GM23338 (cell line): ENCODE results near the gene PRSS2. TPM values are rescaled to one million over a fixed set of nuclear protein-coding genes. Genes with fewer than 3 reads are reported as not detected.

Experiments used
- ATAC-seq: fragments of 200-7000 bp; cut with Tn5 transposase; 3 replicates; pipeline ENCODE4 v1.9.1; 2020
- DNase-seq: peaks from one replicate; pipeline ENCODE4 v3.0.0-alpha.2; 2015; ENCODE audit warnings: low spot score
- H2AFZ ChIP-seq: fragments of 200-600 bp; sonication (generic); 2 replicates; pipeline ENCODE4 v1.8.0; 2016; ENCODE audit warnings: antibody characterized with exemption, mild to moderate bottlenecking, moderate library complexity
- H3F3A ChIP-seq: fragments of 200-600 bp; sonication (generic); replicated peaks from 2 replicates; pipeline ENCODE4 v1.8.0; 2017; ENCODE audit warnings: antibody characterized with exemption, mixed run types, low read depth
- H3K27ac ChIP-seq: fragments of 200-600 bp; sonication (generic); 2 replicates; pipeline ENCODE4 v1.6.1; 2016; ENCODE audit warnings: low read depth
- H3K27me3 ChIP-seq: fragments of 200-600 bp; sonication (generic); 2 replicates; pipeline ENCODE4 v1.8.0; 2016; ENCODE audit warnings: mild to moderate bottlenecking, mixed run types, moderate library complexity; ENCODE audit not compliant: insufficient read depth
- H3K36me3 ChIP-seq: fragments of 200-600 bp; sonication (generic); 2 replicates; pipeline ENCODE4 v1.8.0; 2016; ENCODE audit warnings: mild to moderate bottlenecking; ENCODE audit not compliant: insufficient read depth
- H3K4me1 ChIP-seq: fragments of 200-600 bp; sonication (generic); 2 replicates; pipeline ENCODE4 v1.8.0; 2016; ENCODE audit warnings: mild to moderate bottlenecking, moderate library complexity; ENCODE audit not compliant: insufficient read depth
- H3K4me2 ChIP-seq: fragments of 200-600 bp; sonication (generic); 2 replicates; pipeline ENCODE4 v1.7.1; 2017; ENCODE audit warnings: mixed run types
- H3K4me3 ChIP-seq: fragments of 200-600 bp; sonication (generic); 2 replicates; pipeline ENCODE4 v1.6.1; 2016; ENCODE audit warnings: mixed run types
- H3K79me2 ChIP-seq: fragments of 200-600 bp; sonication (generic); replicated peaks from 2 replicates; pipeline ENCODE4 v1.8.0; 2017; ENCODE audit warnings: mild to moderate bottlenecking; ENCODE audit not compliant: insufficient read depth
- H3K9me2 ChIP-seq: fragments of 200-600 bp; sonication (generic); 2 replicates; pipeline ENCODE4 v1.8.0; 2017; ENCODE audit not compliant: insufficient read depth
- H4K20me1 ChIP-seq: fragments of 200-600 bp; sonication (generic); replicated peaks from 2 replicates; pipeline ENCODE4 v1.8.0; 2017; ENCODE audit warnings: mild to moderate bottlenecking; ENCODE audit not compliant: insufficient read depth
- H3K27ac Mint-ChIP-seq: 2 replicates; pipeline ENCODE4 v1.8.0; 2020; ENCODE audit warnings: inconsistent platforms, mild to moderate bottlenecking, moderate library complexity, mixed read lengths
- H3K27me3 Mint-ChIP-seq: 3 replicates; pipeline ENCODE4 v1.8.0; 2022; ENCODE audit warnings: low read depth, mild to moderate bottlenecking, moderate library complexity, mixed read lengths, inconsistent platforms; ENCODE audit not compliant: insufficient read depth, poor library complexity
- H3K36me3 Mint-ChIP-seq: 3 replicates; pipeline ENCODE4 v1.8.0; 2021; ENCODE audit warnings: low read depth, mild to moderate bottlenecking, inconsistent platforms, moderate library complexity, mixed read lengths
- H3K4me1 Mint-ChIP-seq: 3 replicates; pipeline ENCODE4 v1.8.0; 2020; ENCODE audit warnings: mild to moderate bottlenecking, inconsistent platforms, mixed read lengths
- H3K4me3 Mint-ChIP-seq: 3 replicates; pipeline ENCODE4 v1.8.0; 2021; ENCODE audit warnings: moderate library complexity, mild to moderate bottlenecking, inconsistent platforms, mixed read lengths
- H3K9me3 Mint-ChIP-seq: 3 replicates; pipeline ENCODE4 v1.8.0; 2020; ENCODE audit warnings: moderate library complexity, mild to moderate bottlenecking, inconsistent platforms, mixed read lengths
- CREB1 ChIP-seq: fragments of 250-450 bp; sonication (Bioruptor Pico); IDR thresholded peaks from 2 replicates; pipeline ENCODE4 v1.5.0; 2020; ENCODE audit warnings: low read depth, mild to moderate bottlenecking, moderate library complexity
- EZH2phosphoT487 ChIP-seq: fragments of 200-600 bp; sonication (generic); IDR thresholded peaks from one replicate; pipeline ENCODE4 v1.8.1; 2018; ENCODE audit warnings: antibody characterized with exemption; ENCODE audit not compliant: unreplicated experiment
- POLR2AphosphoS5 ChIP-seq: IDR thresholded peaks from 2 replicates; pipeline ENCODE4 v1.6.1; 2016; ENCODE audit warnings: antibody characterized with exemption, low read depth
- polyA plus RNA-seq: library from polyadenylated mRNA; unstranded; fragments of >200 nt; fragmentation: Nextera tagmentation; extraction: Ambion mirVana; gene quantifications from 2 replicates; pipeline ENCODE4 v1.2.1, GENCODE V29; 2016
- total RNA-seq: library from RNA; depleted of rRNA; stranded (reverse); fragments of >200 nt; shearing (Covaris generic); gene quantifications from 2 replicates; pipeline ENCODE4 v1.2.3, GENCODE V29; 2014
- TF ChIP-seq, protein P1 (sequence below), 2 experiments: fragments of 200-600 bp in 1 of 2; sonication (generic) in 1 of 2; conservative IDR thresholded peaks; 2 replicates each; pipeline versions ENCODE4 v1.5.1 to v1.6.1; 2016 to 2017; ENCODE audit warnings: antibody characterized with exemption in 2 of 2, low read depth in 2 of 2, mild to moderate bottlenecking in 2 of 2, moderate library complexity in 1 of 2
- TF ChIP-seq, protein P2 (sequence below): fragments of 250-450 bp; sonication (Bioruptor Pico); IDR thresholded peaks from 2 replicates; pipeline ENCODE4 v1.5.0; 2020; ENCODE audit warnings: mild to moderate bottlenecking, moderate library complexity

The PRSS2 gene
- total and polyA plus RNA-seq, 2 experiments from 2014 or later = not detected

DNA sequence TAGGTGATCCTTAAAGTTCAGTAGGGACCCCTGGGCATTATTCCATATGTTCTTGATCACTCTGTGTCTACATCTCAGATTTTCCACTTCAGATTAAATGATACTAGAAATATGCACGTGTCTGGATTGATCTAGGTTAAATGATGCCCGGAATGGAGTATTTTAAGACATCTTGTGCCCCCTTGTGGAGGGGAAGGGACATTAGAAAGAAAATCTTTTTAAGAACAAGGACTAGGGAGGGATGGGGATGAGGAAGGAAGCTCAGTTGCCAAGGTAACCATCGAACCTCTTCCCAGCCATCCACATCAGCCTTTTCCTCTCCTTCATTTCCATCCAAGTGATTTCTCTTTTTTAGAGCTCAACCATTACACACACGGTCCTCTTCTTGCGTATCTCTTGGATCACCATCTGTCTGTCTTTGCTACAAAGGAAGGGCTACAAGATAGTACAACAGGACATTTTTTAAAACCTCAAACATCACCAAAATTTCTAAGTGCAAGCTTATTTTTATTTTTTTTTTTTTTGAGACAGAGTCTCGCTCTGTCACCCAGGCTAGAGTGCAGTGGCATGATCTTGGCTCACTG, 40.5 kb downstream of the PRSS2 start:
- no peak overlapping the region for H2AFZ ChIP-seq
- H3K4me3 Mint-ChIP-seq = no peak overlapping the region
- H3K4me1 ChIP-seq = peaks cover 50% of the 10 kb centered on the region
- no peaks in the 10 kb centered on the region for H3K36me3 Mint-ChIP-seq
- no peak overlapping the region for H3K27ac ChIP-seq
- H4K20me1 ChIP-seq = no peaks in the 10 kb centered on the region
- no peak overlapping the region for H3K27ac Mint-ChIP-seq
- no peak overlapping the region for H3K4me2 ChIP-seq
- no peaks in the 10 kb centered on the region for H3K36me3 ChIP-seq
- DNase-seq (peak; percentile 93), ATAC-seq (peak; percentile 55)
- H3K79me2 ChIP-seq = no peaks in the 10 kb centered on the region
- H3K9me2 ChIP-seq = no peaks in the 10 kb centered on the region
- no peaks in the 10 kb centered on the region for H3K27me3 ChIP-seq
- H3F3A ChIP-seq = no peaks in the 10 kb centered on the region
- no peak overlapping the region for H3K4me3 ChIP-seq
- TF ChIP-seq, protein P1, sequence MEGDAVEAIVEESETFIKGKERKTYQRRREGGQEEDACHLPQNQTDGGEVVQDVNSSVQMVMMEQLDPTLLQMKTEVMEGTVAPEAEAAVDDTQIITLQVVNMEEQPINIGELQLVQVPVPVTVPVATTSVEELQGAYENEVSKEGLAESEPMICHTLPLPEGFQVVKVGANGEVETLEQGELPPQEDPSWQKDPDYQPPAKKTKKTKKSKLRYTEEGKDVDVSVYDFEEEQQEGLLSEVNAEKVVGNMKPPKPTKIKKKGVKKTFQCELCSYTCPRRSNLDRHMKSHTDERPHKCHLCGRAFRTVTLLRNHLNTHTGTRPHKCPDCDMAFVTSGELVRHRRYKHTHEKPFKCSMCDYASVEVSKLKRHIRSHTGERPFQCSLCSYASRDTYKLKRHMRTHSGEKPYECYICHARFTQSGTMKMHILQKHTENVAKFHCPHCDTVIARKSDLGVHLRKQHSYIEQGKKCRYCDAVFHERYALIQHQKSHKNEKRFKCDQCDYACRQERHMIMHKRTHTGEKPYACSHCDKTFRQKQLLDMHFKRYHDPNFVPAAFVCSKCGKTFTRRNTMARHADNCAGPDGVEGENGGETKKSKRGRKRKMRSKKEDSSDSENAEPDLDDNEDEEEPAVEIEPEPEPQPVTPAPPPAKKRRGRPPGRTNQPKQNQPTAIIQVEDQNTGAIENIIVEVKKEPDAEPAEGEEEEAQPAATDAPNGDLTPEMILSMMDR (conservative IDR thresholded peaks at IDR 0.05; ENCODE audit: low read depth in 2 of 2) = peak; percentile 77 to 86
- TF ChIP-seq CREB1 (CRISPR knock-in tag) = no peak
- peaks cover 10% of the 10 kb centered on the region for H3K27me3 Mint-ChIP-seq
- H3K9me3 Mint-ChIP-seq = no peaks in the 10 kb centered on the region
- H3K4me1 Mint-ChIP-seq = peaks cover 59% of the 10 kb centered on the region

DNA sequence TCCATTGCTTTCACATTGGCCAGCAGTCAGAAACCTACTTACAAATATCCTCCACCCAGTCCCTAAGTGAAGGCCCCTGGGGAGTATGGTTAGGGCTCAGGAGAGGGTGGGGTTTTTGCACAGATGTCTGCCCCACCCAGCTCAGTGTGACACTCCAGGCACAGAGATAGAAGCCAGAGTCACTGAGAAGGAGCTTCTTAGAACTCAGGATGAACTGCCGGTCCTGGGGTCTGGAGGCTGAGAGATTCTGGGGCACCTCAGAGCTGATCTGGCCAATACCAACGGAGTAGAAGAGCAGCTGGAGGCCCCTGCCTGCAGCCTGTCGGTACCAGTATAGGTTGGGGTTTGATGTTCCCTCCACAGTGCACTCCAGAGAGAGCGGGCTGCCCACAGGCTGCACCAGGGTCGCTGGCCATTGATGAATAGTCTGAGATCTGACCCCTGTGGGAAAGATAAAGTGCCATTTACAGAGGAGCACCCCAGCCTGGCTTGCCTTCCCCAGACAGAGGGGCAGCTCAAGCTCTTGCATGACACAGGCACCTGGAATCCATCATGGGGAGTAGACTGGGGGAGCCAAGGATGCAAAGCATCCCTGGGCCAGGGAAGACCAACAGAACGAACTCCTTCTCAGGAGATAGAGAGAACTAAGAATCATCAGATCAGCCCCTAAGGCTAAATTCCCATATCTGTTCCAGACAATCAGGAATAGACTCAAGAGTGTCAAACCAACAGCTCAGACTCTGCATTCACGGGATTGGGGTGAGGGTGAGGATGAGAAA, 41.9 kb downstream of the PRSS2 start:
- no peak for DNase-seq

More for the DNA sequence above, 41.9 kb downstream of the PRSS2 start:
- H4K20me1 ChIP-seq = no peaks in the 10 kb centered on the region
- peak overlapping the region; percentile 38; the same call in 2 of the 3 replicates for H3K4me3 Mint-ChIP-seq
- peak overlapping the region; percentile 81 for H3K27ac ChIP-seq
- H3K36me3 ChIP-seq = no peaks in the 10 kb centered on the region
- H2AFZ ChIP-seq = no peak overlapping the region
- H3K27me3 Mint-ChIP-seq = peaks cover 10% of the 10 kb centered on the region
- H3F3A ChIP-seq = no peaks in the 10 kb centered on the region
- no peaks in the 10 kb centered on the region for H3K9me3 Mint-ChIP-seq
- no peaks in the 10 kb centered on the region for H3K9me2 ChIP-seq
- peaks cover 50% of the 10 kb centered on the region for H3K4me1 ChIP-seq
- TF ChIP-seq, protein P2, sequence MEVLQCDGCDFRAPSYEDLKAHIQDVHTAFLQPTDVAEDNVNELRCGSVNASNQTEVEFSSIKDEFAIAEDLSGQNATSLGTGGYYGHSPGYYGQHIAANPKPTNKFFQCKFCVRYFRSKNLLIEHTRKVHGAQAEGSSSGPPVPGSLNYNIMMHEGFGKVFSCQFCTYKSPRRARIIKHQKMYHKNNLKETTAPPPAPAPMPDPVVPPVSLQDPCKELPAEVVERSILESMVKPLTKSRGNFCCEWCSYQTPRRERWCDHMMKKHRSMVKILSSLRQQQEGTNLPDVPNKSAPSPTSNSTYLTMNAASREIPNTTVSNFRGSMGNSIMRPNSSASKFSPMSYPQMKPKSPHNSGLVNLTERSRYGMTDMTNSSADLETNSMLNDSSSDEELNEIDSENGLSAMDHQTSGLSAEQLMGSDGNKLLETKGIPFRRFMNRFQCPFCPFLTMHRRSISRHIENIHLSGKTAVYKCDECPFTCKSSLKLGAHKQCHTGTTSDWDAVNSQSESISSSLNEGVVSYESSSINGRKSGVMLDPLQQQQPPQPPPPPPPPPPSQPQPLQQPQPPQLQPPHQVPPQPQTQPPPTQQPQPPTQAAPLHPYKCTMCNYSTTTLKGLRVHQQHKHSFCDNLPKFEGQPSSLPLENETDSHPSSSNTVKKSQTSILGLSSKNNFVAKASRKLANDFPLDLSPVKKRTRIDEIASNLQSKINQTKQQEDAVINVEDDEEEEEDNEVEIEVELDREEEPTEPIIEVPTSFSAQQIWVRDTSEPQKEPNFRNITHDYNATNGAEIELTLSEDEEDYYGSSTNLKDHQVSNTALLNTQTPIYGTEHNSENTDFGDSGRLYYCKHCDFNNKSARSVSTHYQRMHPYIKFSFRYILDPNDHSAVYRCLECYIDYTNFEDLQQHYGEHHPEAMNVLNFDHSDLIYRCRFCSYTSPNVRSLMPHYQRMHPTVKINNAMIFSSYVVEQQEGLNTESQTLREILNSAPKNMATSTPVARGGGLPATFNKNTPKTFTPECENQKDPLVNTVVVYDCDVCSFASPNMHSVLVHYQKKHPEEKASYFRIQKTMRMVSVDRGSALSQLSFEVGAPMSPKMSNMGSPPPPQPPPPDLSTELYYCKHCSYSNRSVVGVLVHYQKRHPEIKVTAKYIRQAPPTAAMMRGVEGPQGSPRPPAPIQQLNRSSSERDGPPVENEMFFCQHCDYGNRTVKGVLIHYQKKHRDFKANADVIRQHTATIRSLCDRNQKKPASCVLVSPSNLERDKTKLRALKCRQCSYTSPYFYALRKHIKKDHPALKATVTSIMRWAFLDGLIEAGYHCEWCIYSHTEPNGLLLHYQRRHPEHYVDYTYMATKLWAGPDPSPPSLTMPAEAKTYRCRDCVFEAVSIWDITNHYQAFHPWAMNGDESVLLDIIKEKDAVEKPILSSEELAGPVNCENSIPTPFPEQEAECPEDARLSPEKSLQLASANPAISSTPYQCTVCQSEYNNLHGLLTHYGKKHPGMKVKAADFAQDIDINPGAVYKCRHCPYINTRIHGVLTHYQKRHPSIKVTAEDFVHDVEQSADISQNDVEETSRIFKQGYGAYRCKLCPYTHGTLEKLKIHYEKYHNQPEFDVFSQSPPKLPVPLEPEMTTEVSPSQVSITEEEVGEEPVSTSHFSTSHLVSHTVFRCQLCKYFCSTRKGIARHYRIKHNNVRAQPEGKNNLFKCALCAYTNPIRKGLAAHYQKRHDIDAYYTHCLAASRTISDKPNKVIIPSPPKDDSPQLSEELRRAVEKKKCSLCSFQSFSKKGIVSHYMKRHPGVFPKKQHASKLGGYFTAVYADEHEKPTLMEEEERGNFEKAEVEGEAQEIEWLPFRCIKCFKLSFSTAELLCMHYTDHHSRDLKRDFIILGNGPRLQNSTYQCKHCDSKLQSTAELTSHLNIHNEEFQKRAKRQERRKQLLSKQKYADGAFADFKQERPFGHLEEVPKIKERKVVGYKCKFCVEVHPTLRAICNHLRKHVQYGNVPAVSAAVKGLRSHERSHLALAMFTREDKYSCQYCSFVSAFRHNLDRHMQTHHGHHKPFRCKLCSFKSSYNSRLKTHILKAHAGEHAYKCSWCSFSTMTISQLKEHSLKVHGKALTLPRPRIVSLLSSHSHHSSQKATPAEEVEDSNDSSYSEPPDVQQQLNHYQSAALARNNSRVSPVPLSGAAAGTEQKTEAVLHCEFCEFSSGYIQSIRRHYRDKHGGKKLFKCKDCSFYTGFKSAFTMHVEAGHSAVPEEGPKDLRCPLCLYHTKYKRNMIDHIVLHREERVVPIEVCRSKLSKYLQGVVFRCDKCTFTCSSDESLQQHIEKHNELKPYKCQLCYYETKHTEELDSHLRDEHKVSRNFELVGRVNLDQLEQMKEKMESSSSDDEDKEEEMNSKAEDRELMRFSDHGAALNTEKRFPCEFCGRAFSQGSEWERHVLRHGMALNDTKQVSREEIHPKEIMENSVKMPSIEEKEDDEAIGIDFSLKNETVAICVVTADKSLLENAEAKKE = no peak
- no peak for TF ChIP-seq CREB1 (CRISPR knock-in tag)
- no peak for TF ChIP-seq POLR2AphosphoS5
- no peak for TF ChIP-seq EZH2phosphoT487
- peak; percentile 25 for ATAC-seq
- H3K27ac Mint-ChIP-seq = peak overlapping the region; percentile 76
- no peaks in the 10 kb centered on the region for H3K79me2 ChIP-seq
- H3K4me3 ChIP-seq = peak overlapping the region; percentile 11; the same call in 1 of the 2 replicates
- H3K4me1 Mint-ChIP-seq = peaks cover 59% of the 10 kb centered on the region
- H3K27me3 ChIP-seq = no peaks in the 10 kb centered on the region
- no peaks in the 10 kb centered on the region for H3K36me3 Mint-ChIP-seq
- H3K4me2 ChIP-seq = peak overlapping the region; percentile 40
